AG04450 (cell line): ENCODE data around the gene LMBRD1. TPM values are rescaled to one million over a fixed set of nuclear protein-coding genes. Genes with fewer than 3 reads are reported as not detected.
A peak's percentile ranks its signal among the peaks of the same experiment; 100 is the strongest.

Experiments
- CTCF ChIA-PET: fragments of 300-600, 350-600 bp; formaldehyde crosslinking; extraction: SDS; loops from one replicate; lab custom pipeline; 2022; ENCODE audit warnings: antibody characterized with exemption, inconsistent platforms; lab: Charles Lee
- POLR2A ChIA-PET: fragments of 350-600 bp; formaldehyde crosslinking; extraction: SDS; loops from one replicate; lab custom pipeline; 2021; ENCODE audit warnings: antibody characterized with exemption, inconsistent platforms; lab: Yijun Ruan, JAX
- DNase-seq: peaks from one replicate; pipeline ENCODE4 v3.0.0-alpha.2; 2011; ENCODE audit warnings: low read depth, low spot score
- H3K27ac ChIP-seq: one replicate; pipeline ENCODE4 v1.5.1; 2012; ENCODE audit warnings: low read depth, low read length, control low read depth
- H3K27me3 ChIP-seq: one replicate; pipeline ENCODE4 v1.6.0; 2012; ENCODE audit warnings: low read length; ENCODE audit not compliant: control insufficient read depth, insufficient read depth
- H3K4me3 ChIP-seq: 2 replicates; pipeline ENCODE4 v1.5.1; 2011; ENCODE audit warnings: mild to moderate bottlenecking, low read depth, low read length, control low read depth
- H3K9me3 ChIP-seq: 2 replicates; pipeline ENCODE4 v1.5.1; 2012; ENCODE audit warnings: low read length; ENCODE audit not compliant: control insufficient read depth, insufficient read depth
- CTCF ChIP-seq: IDR thresholded peaks from 2 replicates; pipeline ENCODE4 v1.5.1; 2011; ENCODE audit warnings: low read depth, low read length, control low read depth, inconsistent platforms
- polyA plus RNA-seq: library from polyadenylated mRNA; depleted of rRNA; stranded (reverse); fragments of >200 nt; gene quantifications from 2 replicates; pipeline ENCODE4 v1.2.3, GENCODE V29; 2011

Gene LMBRD1
- polyA plus RNA-seq, 1 experiment, result 27.3 TPM

- CTCF ChIA-PET, result no interaction called here
- no peaks in the 10 kb centered on the region for H3K27me3 ChIP-seq
- H3K9me3 ChIP-seq, result no peaks in the 10 kb centered on the region
- TF ChIP-seq CTCF, result no peak
- POLR2A ChIA-PET, result no interaction called here
- no peak for DNase-seq
- H3K27ac ChIP-seq, result no peak overlapping the region
- H3K4me3 ChIP-seq, result no peak overlapping the region
These were observed 74.1 kb downstream of the LMBRD1 start for GRCh38 chr6:69722683-69723082.

- H3K9me3 ChIP-seq, result no peaks in the 10 kb centered on the region
- peak; percentile 55 for TF ChIP-seq CTCF
- no peaks in the 10 kb centered on the region for H3K27me3 ChIP-seq
- H3K27ac ChIP-seq, result no peak overlapping the region
- no peak for DNase-seq
- CTCF ChIA-PET, result interaction anchor here (0.6 to 2.4 kb wide), 7 partner anchors 8 to 388 kb away, joined by 3 to 11 read pairs (median 4); no protein-coding TSS in a partner anchor
- POLR2A ChIA-PET, result no interaction called here
- no peak overlapping the region for H3K4me3 ChIP-seq
These were observed 77.1 kb downstream of the LMBRD1 start for GRCh38 chr6:69719602-69720193.

- POLR2A ChIA-PET, result no interaction called here
- CTCF ChIA-PET, result no interaction called here
- Histone ChIP-seq H3K27ac (no peak overlapping the region), H3K4me3 (no peak overlapping the region), H3K27me3 (no peaks in the 10 kb centered on the region), H3K9me3 (no peaks in the 10 kb centered on the region)
- no peak for TF ChIP-seq CTCF
- DNase-seq, result no peak
These were observed 90.1 kb downstream of the LMBRD1 start for GRCh38 chr6:69706724-69707123.

GRCh38 chr6:69705954-69706353, 90.9 kb downstream of the LMBRD1 start:
- ChIA-PET POLR2A (no interaction called here), CTCF (no interaction called here)
- Histone ChIP-seq H3K27me3 (no peaks in the 10 kb centered on the region), H3K27ac (no peak overlapping the region), H3K4me3 (no peak overlapping the region), H3K9me3 (no peaks in the 10 kb centered on the region)
- TF ChIP-seq CTCF, result no peak
- DNase-seq, result no peak

- CTCF ChIA-PET, result no interaction called here
- no peak for TF ChIP-seq CTCF
These were observed 91.9 kb downstream of the LMBRD1 start for GRCh38 chr6:69704916-69705315.

More at GRCh38 chr6:69704916-69705315, 91.9 kb downstream of the LMBRD1 start:
- Histone ChIP-seq H3K27ac (no peak overlapping the region), H3K27me3 (no peaks in the 10 kb centered on the region), H3K4me3 (no peak overlapping the region), H3K9me3 (no peaks in the 10 kb centered on the region)
- POLR2A ChIA-PET, result no interaction called here
- DNase-seq, result no peak
